Ishikawa (cell line): ENCODE measurements around the gene PRCP.

Experiments
- CEBPB ChIP-seq: IDR thresholded peaks from 2 replicates; pipeline ENCODE4 v1.6.1; 2012
- CREB1 ChIP-seq: IDR thresholded peaks from 2 replicates; pipeline ENCODE4 v1.6.1; 2012; ENCODE audit warnings: low read depth
- EGR1 ChIP-seq: IDR thresholded peaks from 2 replicates; pipeline ENCODE4 v1.6.1; 2012
- EP300 ChIP-seq: IDR thresholded peaks from 2 replicates; pipeline ENCODE4 v1.6.1; 2012; ENCODE audit warnings: borderline replicate concordance
- FOXM1 ChIP-seq: IDR thresholded peaks from 2 replicates; pipeline ENCODE4 v1.6.1; 2012; ENCODE audit warnings: low read depth, borderline replicate concordance
- MAX ChIP-seq: IDR thresholded peaks from 2 replicates; pipeline ENCODE4 v1.6.1; 2012
- NFIC ChIP-seq: IDR thresholded peaks from 2 replicates; pipeline ENCODE4 v1.6.1; 2012
- RAD21 ChIP-seq: IDR thresholded peaks from 2 replicates; pipeline ENCODE4 v1.6.1; 2012; ENCODE audit warnings: low read depth
- REST ChIP-seq: IDR thresholded peaks from 2 replicates; pipeline ENCODE4 v1.6.1; 2012; ENCODE audit warnings: low read depth, mild to moderate bottlenecking
- TAF1 ChIP-seq: IDR thresholded peaks from 2 replicates; pipeline ENCODE4 v1.6.1; 2012; ENCODE audit warnings: low read depth, mild to moderate bottlenecking
- TCF12 ChIP-seq: IDR thresholded peaks from 2 replicates; pipeline ENCODE4 v1.6.1; 2012; ENCODE audit warnings: low read depth
- TEAD4 ChIP-seq: IDR thresholded peaks from 2 replicates; pipeline ENCODE4 v1.6.1; 2012
- USF1 ChIP-seq: IDR thresholded peaks from 2 replicates; pipeline ENCODE4 v1.6.1; 2012
- YY1 ChIP-seq: IDR thresholded peaks from 2 replicates; pipeline ENCODE4 v1.6.1; 2012; ENCODE audit warnings: low read depth
- ZBTB7A ChIP-seq: IDR thresholded peaks from 2 replicates; pipeline ENCODE4 v1.6.1; 2012; ENCODE audit warnings: low read depth

PRCP gene

GRCh38 chr11:82786836-82787235, 113.4 kb downstream of the PRCP start:
- TF ChIP-seq EGR1 = no peak
- no peak for TF ChIP-seq TEAD4
- no peak for TF ChIP-seq TCF12
- no peak for TF ChIP-seq REST
- no peak for TF ChIP-seq CREB1
- no peak for TF ChIP-seq RAD21
- TF ChIP-seq NFIC = no peak
- TF ChIP-seq MAX = no peak
- TF ChIP-seq TAF1 = no peak
- TF ChIP-seq CEBPB = no peak
- no peak for TF ChIP-seq FOXM1
- TF ChIP-seq YY1 = no peak
- TF ChIP-seq EP300 = no peak
- no peak for TF ChIP-seq USF1
- TF ChIP-seq ZBTB7A = no peak

- TF ChIP-seq ZBTB7A = no peak
- TF ChIP-seq FOXM1 = no peak
- TF ChIP-seq TEAD4 = no peak
- TF ChIP-seq CEBPB = no peak
- no peak for TF ChIP-seq YY1
- no peak for TF ChIP-seq RAD21
- TF ChIP-seq TCF12 = no peak
- TF ChIP-seq EP300 = no peak
- TF ChIP-seq TAF1 = no peak
- no peak for TF ChIP-seq USF1
- no peak for TF ChIP-seq EGR1
Observed at GRCh38 chr11:82786001-82786400, 114.2 kb downstream of the PRCP start.

GRCh38 chr11:82782825-82783374, 117.3 kb downstream of the PRCP start:
- TF ChIP-seq CEBPB (no peak), REST (no peak), TEAD4 (no peak), MAX (no peak), TAF1 (no peak), EP300 (no peak), CREB1 (no peak), YY1 (no peak), ZBTB7A (no peak), EGR1 (no peak)

- TF ChIP-seq FOXM1 (no peak), NFIC (no peak), TCF12 (no peak), CEBPB (no peak), EGR1 (no peak), EP300 (no peak), YY1 (no peak), TEAD4 (no peak), RAD21 (no peak), REST (no peak), MAX (no peak), TAF1 (no peak), USF1 (no peak), CREB1 (no peak), ZBTB7A (no peak)
Observed at GRCh38 chr11:82778776-82779175, 121.5 kb downstream of the PRCP start.
